ENCODE measurements around the gene ATXN7L1. TPM values are rescaled to one million over a fixed set of nuclear protein-coding genes. Genes with fewer than 3 reads are reported as not detected.
"Not testable (repeated sequence)": the region's sequence is repeated elsewhere in the genome, so short reads cannot be mapped to it uniquely, and the experiment has no call there.

The ATXN7L1 gene
- total RNA-seq, 1 experiment from 2014 or later = 24.3 TPM

DNA sequence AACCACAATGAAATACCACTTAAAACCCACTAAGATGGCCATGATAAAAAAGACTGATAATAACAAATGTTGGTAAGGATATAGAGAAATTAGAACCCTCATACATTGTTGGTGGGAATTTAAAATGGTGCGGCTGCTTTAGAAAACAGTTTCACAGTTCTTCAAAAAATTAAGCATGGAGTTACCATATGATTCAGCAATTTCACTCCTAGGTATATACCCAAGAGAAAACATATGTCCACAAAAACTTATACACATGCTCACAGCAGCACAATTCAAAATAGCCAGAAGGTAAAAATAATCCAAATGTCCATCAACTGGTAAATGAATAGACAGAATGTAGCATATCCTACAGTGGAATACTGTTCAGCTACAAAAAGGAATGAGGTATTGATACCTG, 30.0 kb downstream of the ATXN7L1 start:
- no peak overlapping the region for H3K9ac ChIP-seq (ENCODE audit: extremely low read depth, insufficient read length, low read length)
- no peak overlapping the region for H4K91ac ChIP-seq (ENCODE audit: insufficient read length, low read depth, low read length)
- WGBS (ENCODE audit: extremely low coverage, insufficient read length, low lambda C conversion rate) = no CpG with 5 or more reads among the region's 1 CpG
- no peak overlapping the region for H3K18ac ChIP-seq (ENCODE audit: insufficient read length, low read depth, low read length)
- no peak overlapping the region for H2BK20ac ChIP-seq (ENCODE audit: low read depth, low read length, poor library complexity, severe bottlenecking)
- no peaks in the 10 kb centered on the region for H3K27me3 ChIP-seq (ENCODE audit: insufficient read depth, low read length)
- no peak overlapping the region for H4K8ac ChIP-seq (replicated peaks; ENCODE audit: insufficient read length, low read depth, low read length)
- no peak overlapping the region for H2BK120ac ChIP-seq (ENCODE audit: low read depth, low read length, poor library complexity, severe bottlenecking)
- H3K9me3 Mint-ChIP-seq = no peaks in the 10 kb centered on the region; a peak in 2 of 5 replicates
- no peaks in the 10 kb centered on the region for H3K23me2 ChIP-seq (ENCODE audit: insufficient read length, low read depth, low read length, poor library complexity, severe bottlenecking)
- no peak overlapping the region for H2BK12ac ChIP-seq (ENCODE audit: insufficient read length, low read depth, low read length)
- H3K14ac ChIP-seq (ENCODE audit: insufficient read depth, low read length) = no peak overlapping the region
- H3K4me3 Mint-ChIP-seq = no peak overlapping the region
- peaks cover 6% of the 10 kb centered on the region for H4K20me1 ChIP-seq (ENCODE audit: control insufficient read depth, insufficient read depth, insufficient read length)
- peaks cover 3% of the 10 kb centered on the region for H3K27me3 Mint-ChIP-seq (ENCODE audit: low read depth)
- H3T11ph ChIP-seq (ENCODE audit: low read length) = no peak overlapping the region
- no peaks in the 10 kb centered on the region for H3K79me1 ChIP-seq (ENCODE audit: insufficient read depth, low read depth, low read length, poor library complexity, severe bottlenecking)
- peaks cover 5 to 22% (median 13%) of the 10 kb centered on the region in 3 experiments for H3K36me3 Mint-ChIP-seq (ENCODE audit: insufficient read depth in 1 of 3, low read depth in 3 of 3)
- H3K56ac ChIP-seq (ENCODE audit: insufficient read length, low read depth, low read length) = no peak overlapping the region
- no peak overlapping the region for H2AFZ ChIP-seq (ENCODE audit: low read length)
- H3K4me2 ChIP-seq (ENCODE audit: insufficient read depth, insufficient read length, low read length) = no peak overlapping the region
- H3K79me2 ChIP-seq (ENCODE audit: insufficient read depth, low read length) = peaks cover 2% of the 10 kb centered on the region; the same call in 1 of the 2 replicates
- H3K4me1 ChIP-seq (ENCODE audit: insufficient read depth, low read length) = peaks cover 15% of the 10 kb centered on the region; the same call in 1 of the 2 replicates
- no peak overlapping the region for H3K27ac ChIP-seq (ENCODE audit: insufficient read length, low read depth, low read length)
- no peak for DNase-seq
- no peak overlapping the region for H3K23ac ChIP-seq (ENCODE audit: insufficient read length, low read depth, low read length)
- H3K9me3 ChIP-seq (ENCODE audit: control insufficient read depth, low read depth, low read length) = no peaks in the 10 kb centered on the region
- no peak overlapping the region for H2BK15ac ChIP-seq (ENCODE audit: low read depth, low read length)
- H3K4me1 Mint-ChIP-seq = peaks cover 28 to 33% of the 10 kb centered on the region in 2 experiments
- H4K5ac ChIP-seq (ENCODE audit: insufficient read length, low read depth, low read length) = no peak overlapping the region
- H2AK5ac ChIP-seq (ENCODE audit: insufficient read length, low read length) = no peak overlapping the region
- H3K4ac ChIP-seq (ENCODE audit: low read depth, low read length) = no peak overlapping the region
- no peak overlapping the region for H3K27ac Mint-ChIP-seq
- TF ChIP-seq, protein P1, sequence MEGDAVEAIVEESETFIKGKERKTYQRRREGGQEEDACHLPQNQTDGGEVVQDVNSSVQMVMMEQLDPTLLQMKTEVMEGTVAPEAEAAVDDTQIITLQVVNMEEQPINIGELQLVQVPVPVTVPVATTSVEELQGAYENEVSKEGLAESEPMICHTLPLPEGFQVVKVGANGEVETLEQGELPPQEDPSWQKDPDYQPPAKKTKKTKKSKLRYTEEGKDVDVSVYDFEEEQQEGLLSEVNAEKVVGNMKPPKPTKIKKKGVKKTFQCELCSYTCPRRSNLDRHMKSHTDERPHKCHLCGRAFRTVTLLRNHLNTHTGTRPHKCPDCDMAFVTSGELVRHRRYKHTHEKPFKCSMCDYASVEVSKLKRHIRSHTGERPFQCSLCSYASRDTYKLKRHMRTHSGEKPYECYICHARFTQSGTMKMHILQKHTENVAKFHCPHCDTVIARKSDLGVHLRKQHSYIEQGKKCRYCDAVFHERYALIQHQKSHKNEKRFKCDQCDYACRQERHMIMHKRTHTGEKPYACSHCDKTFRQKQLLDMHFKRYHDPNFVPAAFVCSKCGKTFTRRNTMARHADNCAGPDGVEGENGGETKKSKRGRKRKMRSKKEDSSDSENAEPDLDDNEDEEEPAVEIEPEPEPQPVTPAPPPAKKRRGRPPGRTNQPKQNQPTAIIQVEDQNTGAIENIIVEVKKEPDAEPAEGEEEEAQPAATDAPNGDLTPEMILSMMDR (conservative IDR thresholded peaks at IDR 0.05) = no peak
- no peak overlapping the region for H2BK5ac ChIP-seq (ENCODE audit: insufficient read length, low read length)

DNA sequence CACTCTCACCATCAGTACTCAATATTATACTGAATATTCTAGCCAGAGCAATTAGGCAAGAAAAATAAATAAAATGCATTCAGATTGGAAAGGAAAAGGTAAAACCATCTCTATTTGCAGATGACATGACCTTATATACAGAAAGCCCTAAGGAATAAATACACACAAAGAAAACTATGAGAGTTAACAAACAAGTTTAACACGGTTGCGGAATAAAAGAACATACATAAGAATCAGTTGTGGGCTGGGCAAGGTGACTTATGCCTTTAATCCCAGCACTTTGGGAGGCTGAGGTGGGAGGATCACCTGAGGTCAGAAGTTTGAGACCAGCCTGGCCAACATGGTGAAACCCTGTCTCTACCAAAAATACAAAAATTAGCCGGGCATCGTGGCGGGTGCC, 31.7 kb downstream of the ATXN7L1 start:
- not testable (repeated sequence) for H3K4me2 ChIP-seq (ENCODE audit: insufficient read depth, insufficient read length, low read length)

More for the DNA sequence above, 31.7 kb downstream of the ATXN7L1 start:
- H3K56ac ChIP-seq (ENCODE audit: insufficient read length, low read depth, low read length); H4K91ac ChIP-seq (ENCODE audit: insufficient read length, low read depth, low read length); H3K4ac ChIP-seq (ENCODE audit: low read depth, low read length); H3K27ac ChIP-seq (ENCODE audit: insufficient read length, low read depth, low read length); H3T11ph ChIP-seq (ENCODE audit: low read length); H2BK5ac ChIP-seq (ENCODE audit: insufficient read length, low read length); H4K20me1 ChIP-seq (ENCODE audit: control insufficient read depth, insufficient read depth, insufficient read length); H2BK120ac ChIP-seq (ENCODE audit: low read depth, low read length, poor library complexity, severe bottlenecking); DNase-seq; H3K79me1 ChIP-seq (ENCODE audit: insufficient read depth, low read depth, low read length, poor library complexity, severe bottlenecking); H3K23me2 ChIP-seq (ENCODE audit: insufficient read length, low read depth, low read length, poor library complexity, severe bottlenecking); H2BK15ac ChIP-seq (ENCODE audit: low read depth, low read length); H3K4me3 Mint-ChIP-seq; H3K9me3 ChIP-seq (ENCODE audit: control insufficient read depth, low read depth, low read length); H4K8ac ChIP-seq (replicated peaks; ENCODE audit: insufficient read length, low read depth, low read length); H3K9me3 Mint-ChIP-seq; H2AK5ac ChIP-seq (ENCODE audit: insufficient read length, low read length); H3K27me3 ChIP-seq (ENCODE audit: insufficient read depth, low read length); H3K9ac ChIP-seq (ENCODE audit: extremely low read depth, insufficient read length, low read length); H3K27ac Mint-ChIP-seq; H2BK12ac ChIP-seq (ENCODE audit: insufficient read length, low read depth, low read length); H2BK20ac ChIP-seq (ENCODE audit: low read depth, low read length, poor library complexity, severe bottlenecking); H2AFZ ChIP-seq (ENCODE audit: low read length); H4K5ac ChIP-seq (ENCODE audit: insufficient read length, low read depth, low read length); H3K79me2 ChIP-seq (ENCODE audit: insufficient read depth, low read length); H3K14ac ChIP-seq (ENCODE audit: insufficient read depth, low read length); H3K18ac ChIP-seq (ENCODE audit: insufficient read length, low read depth, low read length); H3K23ac ChIP-seq (ENCODE audit: insufficient read length, low read depth, low read length): not testable (repeated sequence)
- no CpG with 5 or more reads among the region's 5 CpGs for WGBS (ENCODE audit: extremely low coverage, insufficient read length, low lambda C conversion rate)
- Mint-ChIP-seq H3K4me1 (peaks cover 18 to 33% of the 10 kb centered on the region in 2 experiments), H3K36me3 (ENCODE audit: insufficient read depth in 1 of 3, low read depth in 3 of 3) (peaks cover 5 to 23% (median 16%) of the 10 kb centered on the region in 3 experiments), H3K27me3 (ENCODE audit: low read depth) (peaks cover 13% of the 10 kb centered on the region)
- peaks cover 12% of the 10 kb centered on the region; the same call in 1 of the 2 replicates for H3K4me1 ChIP-seq (ENCODE audit: insufficient read depth, low read length)
